ENCODE measurements around the gene EXOC3.
"Not testable (repeated sequence)": the region's sequence is repeated elsewhere in the genome, so short reads cannot be mapped to it uniquely, and the experiment has no call there.

EXOC3 gene

DNA sequence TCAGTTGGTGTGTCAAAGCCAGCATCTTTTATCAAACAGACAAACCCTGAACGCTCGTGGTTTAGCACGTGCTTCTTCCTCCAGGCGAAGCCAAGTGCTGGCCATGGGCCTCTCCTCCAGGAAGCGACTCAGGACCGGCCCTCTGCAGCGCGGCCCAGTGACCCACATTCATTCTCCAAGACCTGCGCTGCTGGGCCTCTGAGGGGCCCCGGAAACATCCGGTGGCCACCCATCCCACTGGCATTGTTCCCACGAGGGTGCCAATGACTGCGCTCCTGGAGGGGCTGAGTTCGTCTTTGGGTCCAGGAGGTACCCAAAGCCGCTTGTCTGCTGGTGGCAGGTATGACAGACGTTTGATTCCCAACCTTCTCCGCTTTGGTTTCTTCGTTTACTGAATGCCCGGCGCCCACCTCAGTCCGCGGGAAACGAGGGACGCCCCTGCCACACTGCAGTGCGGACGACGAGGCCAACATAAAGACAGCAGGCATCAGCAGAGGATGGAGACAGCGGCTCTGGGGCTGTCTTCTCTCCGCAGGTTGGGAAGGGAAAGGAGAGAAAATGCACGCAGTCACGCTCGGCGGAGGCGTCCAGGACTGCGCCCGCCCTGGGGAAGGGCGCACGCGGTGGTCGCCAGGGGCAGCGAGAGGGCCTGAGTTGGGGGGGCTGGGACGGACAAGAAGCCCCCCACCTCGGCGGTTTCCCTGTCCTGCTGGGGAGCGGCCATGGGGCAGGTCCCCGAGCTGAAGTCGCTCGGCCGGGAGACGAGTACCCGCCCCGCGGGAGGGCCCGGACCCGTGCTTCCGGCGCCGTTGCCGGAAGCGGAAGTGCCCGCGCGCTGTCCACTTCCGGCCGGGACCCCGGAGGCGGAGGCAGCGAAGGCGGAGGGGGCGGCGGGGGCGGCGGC lies at the start of gene EXOC3:
TSS of gene EXOC3 (plus strand) at position 842 of the 904 bp plus-strand sequence. CDS start 3,030 bp downstream, outside the sequence.
- peak; percentile 100 for DNase-seq

DNA sequence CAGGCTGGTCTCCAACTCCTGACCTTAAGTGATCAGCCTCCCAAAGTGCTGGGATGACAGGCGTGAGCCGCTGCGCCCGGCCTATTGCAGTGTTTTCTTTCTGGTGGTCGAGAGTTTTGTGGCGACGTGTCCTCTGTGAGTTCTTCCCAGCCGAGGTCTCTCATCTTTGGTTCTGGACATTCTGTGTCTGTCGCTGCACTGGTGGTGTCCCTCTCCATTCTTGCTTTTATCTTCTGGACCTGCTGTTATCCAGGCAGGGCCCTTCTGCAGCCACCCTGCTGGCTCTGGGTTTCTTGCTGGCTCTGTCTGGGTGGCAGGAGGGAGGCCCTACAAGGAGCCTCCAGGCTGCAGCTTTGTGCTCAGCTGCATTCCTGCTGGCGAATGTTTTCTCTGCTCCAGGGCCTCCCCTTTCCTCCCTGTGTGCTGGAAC lies 49.1 kb upstream of the EXOC3 start:
- DNase-seq, result peak; percentile 50

DNA sequence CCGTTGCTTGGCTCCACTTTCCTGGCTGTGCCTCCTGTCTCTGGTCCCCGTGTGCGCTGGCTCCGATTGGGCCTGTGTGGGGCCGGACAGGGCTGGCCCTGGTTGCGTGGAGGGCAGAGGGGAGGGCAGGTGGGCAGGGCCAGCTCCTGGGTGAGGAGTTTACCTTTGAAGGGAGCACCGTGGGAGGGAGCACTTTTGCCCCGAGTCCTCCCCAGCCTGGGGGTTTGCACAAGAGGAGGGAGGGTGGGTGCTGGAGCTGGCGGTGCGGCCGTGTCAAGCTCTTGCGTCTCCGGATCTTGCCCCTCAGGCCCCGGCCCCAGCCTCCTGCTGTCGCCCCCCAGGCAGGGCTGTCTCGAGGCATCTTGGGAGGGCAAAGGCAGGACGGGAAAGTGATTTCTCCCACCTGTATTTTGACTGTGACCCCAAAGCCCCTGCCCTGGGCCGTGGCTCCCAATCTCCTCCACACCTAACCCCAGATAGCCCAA lies 48.3 kb upstream of the EXOC3 start:
- no peak for DNase-seq

DNA sequence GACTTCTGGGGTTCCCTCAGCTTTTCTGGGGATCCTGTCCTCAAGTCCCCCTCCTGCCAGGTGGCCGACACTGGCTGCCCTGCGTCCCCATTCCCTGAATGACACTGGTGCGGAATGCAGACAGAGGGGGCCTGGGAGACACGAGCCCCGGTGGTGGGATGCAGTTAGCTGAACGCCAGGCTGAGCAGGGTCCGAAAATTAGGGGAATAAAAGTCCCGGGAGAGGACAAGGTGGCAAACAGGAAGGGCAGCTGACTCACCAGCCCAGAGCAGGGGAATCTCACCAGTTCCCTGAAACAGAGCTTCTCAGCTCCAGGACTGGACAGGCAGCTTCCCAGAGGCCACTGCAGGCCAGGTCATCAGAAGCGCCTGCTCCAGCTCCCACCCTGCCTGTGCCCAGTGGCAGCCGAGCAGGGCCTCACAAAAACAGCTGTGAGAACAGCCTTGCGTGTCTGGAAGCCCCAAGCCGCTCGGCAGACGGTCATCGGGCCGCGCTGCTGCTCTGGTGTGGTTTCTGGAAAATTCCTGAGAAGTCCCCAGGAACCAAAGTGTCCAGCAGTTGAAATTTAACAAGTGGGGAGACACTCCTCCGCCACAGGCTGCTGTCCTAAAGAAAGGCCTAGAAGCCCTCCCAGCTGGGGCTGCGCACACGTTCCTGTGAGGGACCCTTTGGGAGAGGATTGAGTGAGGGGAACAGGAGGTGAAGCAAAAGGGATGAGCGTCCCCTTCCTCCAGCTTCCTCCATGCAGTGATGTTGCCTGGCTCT lies 47.6 kb upstream of the EXOC3 start:
- DNase-seq, result peak; percentile 62

DNA sequence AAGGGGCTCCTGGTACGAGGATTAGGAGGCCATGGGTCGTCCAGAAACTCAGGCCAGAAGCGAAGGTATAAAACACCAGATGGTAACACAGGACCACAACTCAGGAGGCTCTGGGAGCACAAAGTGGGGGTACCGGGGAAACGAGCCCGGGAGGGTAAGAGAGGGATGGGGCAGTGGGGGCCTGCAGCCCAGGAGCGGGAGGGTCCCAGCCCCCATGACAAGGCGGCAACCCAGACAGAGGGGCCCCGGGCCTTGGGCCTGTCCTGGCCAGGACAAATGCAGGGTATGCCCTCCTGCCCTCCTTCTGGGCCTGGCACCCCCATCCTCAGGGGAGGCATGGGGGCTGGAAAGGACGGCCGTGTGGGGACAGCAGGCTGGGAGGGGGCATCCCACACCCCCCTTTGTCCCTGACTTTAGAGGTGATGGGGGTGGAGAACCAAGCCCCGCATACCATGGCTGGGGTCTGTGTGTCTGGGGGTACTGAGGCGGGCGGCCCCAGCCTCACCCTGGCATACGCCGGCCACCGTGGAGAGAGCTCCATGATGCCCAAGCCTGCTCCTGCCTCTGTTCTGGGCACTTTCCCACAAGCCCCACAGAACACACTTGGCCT lies 47.0 kb upstream of the EXOC3 start:
- no peak for DNase-seq

- DNase-seq, result no peak
These were observed 46.4 kb upstream of the EXOC3 start for GRCh38 chr5:396531-396961.

DNA sequence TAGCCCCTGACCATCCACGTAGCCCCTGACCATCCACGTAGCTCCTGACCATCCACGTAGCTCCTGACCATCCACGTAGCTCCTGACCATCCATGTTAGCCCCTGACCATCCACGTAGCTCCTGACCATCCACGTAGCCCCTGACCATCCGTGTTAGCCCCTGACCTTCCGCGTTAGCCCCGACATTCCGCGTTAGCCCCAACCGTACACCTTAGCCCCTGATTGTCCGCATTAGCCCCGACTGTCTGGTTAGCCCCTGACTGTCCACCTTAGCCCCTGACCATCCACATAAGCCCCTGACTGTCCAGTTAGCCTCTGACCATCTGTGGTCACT lies 44.9 kb upstream of the EXOC3 start:
- DNase-seq, result not testable (repeated sequence)

DNA sequence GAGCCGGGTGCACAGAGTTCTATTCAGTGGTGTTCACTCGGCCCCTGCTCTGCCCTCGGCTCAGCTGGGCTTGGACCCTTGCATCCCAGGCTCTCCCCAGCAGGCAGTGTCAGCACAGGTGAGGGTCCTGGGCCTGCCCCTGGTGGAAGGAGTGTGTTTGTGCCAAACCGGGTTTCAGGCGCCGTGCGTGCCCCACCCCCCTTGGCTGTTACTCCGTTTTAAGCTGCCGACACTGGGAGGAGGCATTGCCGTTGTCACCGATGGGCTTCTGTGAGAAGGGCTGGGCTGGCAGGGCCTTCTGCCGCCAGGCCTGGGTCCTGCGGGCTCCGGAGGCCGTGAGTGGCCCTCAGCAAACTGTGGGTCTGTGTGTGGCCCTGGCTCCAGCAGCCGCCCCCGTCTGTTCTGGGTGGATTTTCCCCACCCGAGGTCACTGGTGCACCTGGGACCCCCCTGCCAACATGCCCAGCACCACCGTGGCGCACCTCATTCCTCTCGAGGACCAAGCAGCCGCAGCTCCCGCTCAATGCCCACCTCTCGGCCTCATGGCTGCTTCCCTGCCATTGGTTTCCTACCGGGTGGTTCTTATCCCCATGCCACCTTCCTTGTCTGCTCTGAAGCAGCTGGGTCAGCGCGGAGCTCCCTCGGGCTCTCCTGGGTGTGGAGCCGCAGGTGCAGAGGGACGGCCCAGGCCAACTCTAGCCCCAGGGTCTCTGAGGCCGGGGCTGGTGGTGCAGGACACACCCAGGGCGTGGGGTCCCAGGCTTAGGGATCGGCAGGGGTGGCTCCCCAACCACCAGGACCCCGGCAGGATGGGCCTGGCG lies 44.3 kb upstream of the EXOC3 start:
- DNase-seq, result peak; percentile 21

DNA sequence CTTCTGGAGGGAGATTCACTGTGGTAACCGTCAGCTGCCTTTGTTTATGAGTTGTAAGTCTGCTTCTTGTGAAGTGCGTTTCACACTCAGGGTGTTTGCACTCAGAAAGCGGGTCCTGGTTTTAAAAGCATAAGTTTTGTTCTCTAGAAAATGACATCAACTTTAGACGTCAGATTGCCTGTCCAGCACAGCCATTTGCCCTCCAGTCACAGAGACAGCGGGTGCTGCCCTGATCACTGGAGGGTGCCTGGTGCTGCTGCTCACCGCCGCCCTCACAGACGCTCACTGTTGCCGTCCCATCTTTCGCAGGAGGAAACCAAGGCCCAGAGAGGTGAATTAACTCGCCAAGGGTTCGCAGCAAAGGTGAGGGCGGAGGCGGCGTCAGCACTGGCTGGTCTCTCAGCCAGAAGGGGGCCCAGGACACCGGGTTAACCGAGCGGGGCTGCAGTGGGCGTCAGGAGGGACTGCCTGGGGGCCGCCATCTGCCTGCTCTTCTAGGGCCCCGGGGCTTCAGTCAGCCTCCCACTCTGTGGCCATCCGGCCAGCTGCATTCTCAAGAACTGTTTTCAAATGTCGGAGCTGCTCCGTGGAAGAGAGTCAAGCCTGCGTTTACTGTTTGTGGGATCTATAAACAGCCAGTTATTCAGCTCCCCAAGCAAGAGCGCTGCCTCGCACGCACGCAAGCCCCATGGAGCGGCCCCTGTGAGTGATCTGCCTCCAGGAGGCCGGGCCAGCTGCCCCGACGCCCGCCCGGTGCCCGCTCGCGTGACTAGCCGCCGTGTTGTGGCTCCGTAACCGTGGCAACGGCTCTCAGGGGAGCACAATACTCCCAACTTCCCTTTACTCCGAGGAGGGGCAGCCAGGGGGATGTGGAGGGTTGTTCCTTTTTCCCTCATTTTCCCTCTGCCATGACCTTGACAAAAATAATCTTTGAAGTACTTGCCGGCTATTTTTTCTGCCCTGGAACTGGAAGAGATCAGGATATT lies 43.4 kb upstream of the EXOC3 start:
- DNase-seq, result no peak

DNA sequence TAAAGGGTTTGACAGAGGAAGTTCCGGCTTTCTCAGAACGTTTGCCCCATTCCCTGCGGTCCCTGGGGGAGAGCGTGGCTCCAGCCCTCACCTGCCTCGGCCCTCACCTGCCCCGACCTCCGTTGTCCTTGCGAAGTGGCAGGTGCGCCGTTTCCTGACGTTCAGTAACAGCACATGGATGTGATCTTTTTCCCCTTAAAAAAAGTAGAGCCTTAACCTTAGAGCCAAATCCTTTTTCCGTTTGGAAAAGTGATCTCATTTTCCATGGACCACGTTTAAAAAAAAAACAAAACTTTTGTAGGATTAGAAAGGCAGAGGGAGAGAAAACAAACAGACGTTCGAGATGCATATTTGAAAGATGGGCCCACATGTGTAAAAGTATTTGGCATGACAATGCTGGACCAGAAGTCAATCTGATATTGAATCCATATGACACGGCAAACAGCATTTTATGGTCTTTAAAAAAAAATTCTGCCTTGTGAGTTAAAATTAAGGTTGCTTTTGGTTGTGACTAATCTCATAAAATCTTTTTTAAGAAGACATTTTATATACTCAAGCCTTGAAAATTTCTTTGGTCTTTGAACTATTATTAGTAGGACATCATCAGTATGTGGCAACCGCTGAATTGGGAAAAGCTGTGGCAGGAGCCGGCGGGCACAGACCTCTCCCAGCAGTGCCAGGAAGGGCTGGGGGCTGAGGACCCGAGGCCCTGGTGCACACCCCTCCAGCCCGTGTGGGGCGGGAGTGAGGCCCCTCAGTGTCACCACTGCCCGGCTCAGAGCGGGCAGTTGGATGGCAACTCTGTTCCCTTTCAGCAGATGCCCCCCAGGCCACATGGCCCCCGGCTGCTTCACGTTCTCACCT lies 42.5 kb upstream of the EXOC3 start:
- no peak for DNase-seq

- DNase-seq, result peak; percentile 32
These were observed 41.6 kb upstream of the EXOC3 start for GRCh38 chr5:401146-402034.

DNA sequence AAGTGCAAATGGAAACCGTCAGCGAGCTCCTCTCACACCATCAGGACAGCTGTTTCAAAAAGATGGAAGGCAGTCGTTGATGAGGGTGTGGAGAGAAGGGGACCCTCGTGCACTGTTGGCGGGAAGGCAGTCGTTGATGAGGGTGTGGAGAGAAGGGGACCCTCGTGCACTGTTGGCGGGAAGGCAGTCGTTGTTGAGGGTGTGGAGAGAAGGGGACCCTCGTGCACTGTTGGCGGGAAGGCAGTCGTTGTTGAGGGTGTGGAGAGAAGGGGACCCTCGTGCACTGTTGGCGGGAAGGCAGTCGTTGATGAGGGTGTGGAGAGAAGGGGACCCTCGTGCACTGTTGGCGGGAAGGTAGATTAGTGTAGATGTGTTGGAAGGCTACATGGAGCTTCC lies 40.8 kb upstream of the EXOC3 start:
- not testable (repeated sequence) for DNase-seq

DNA sequence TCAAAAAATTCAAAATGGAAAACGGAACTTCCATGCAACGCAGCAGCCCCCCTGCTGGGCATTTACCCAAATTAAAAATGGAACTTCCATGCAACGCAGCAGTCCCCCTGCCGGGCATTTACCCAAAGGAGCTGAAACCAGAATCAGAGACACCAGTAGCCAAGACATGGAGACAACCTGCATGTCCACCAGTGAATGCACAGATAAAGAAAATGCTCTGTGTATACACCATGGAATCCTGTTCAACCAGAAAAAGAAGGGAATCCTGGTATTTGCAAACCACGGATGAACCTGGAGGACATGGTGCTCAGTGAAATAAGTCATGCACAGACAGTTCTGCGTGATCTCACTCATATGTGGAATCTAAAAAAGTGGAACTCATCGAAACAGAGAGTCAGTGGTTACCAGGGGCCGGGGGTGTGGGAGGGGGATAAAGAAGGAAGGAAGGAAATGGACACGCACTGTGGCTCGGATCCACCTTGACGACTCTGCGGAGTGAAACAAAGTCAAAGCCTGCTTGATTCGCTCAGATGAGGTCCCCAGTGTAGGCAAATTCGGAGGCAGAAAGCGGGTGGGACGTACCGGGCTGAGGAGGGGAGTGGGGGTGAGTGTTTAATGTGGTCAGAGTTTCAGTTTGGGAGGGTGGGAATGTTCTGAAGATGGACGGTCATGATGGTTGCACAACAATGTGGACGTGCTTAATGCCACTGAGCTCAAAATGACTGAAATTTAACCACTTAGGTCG lies 40.2 kb upstream of the EXOC3 start:
- peak; percentile 27 for DNase-seq

DNA sequence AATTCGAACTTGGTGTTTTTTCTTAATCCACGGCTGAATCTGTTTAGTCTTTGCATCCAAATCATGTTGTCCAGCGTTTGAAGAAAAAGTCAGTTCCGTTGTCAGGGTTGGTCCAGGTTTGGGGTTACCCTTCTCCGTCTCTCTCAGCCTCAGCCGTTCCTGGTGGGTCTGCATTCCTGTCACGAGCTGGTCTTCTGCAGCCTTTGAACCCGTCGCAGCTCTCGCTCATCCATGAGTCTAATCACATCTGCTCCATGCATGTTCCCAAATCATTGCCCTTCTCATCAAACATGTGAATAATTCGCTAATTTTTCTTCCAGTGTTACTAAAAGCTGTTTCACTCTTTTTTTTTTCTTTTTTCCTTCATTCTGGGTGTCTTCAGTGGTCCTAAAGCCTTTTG lies 39.0 kb upstream of the EXOC3 start:
- DNase-seq, result no peak

DNA sequence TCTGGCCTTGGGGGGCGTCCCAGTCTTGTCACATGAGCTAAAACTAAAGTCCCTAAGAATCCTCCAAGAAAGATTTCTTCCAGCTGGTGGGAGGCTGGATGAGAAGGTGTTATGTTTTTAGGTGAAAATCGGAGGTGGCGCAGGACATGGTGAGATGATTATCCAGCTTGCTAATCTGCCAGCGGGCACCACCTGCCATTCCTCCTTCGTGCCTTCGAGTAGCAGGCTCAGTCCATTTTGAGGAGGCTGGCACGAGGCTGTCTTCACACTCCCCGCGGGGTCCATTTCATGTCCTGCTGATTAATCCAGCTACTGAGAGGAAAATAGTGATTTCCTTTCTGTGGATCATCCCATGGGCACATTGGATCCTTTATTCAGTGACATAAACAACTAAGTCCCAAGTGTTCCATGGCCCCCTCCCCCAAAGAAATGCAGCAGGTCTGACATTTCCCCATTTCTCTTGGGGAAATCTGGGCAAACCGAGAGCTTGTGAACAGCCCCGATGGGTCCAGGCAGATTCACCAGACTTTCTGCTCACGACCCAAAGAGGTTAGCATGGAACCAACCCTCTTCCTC lies 38.2 kb upstream of the EXOC3 start:
- DNase-seq, result peak; percentile 14

GRCh38 chr5:405421-405820 lies 37.6 kb upstream of the EXOC3 start:
- DNase-seq, result no peak

DNA sequence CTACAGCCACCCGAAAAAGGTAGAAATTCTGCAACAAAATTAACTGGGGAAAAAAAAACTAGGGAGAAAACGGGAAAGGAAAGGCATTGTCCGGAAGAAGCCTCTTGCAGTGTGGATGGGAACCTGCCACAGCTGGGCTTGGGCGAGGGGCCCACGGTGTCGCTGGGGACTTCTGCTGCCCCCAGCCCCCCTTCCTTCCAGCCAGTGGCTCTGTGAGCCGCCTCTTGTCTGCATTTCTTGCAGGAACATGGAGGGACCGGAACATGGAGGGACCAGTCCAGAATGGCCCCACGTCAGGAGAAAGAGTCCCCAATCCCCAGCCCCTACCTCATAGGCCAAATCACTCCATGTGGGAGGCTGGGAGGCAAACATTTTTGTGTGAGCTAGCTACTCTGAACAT lies 36.9 kb upstream of the EXOC3 start:
- no peak for DNase-seq

- no peak for DNase-seq
These were observed 35.9 kb upstream of the EXOC3 start for GRCh38 chr5:407051-407450.

Measured in 8988T (cell line).